PC-9 (cell line): ENCODE results near the gene COG3. TPM values are rescaled to one million over a fixed set of nuclear protein-coding genes. Genes with fewer than 3 reads are reported as not detected.

Experiments used
- BruUV-seq: library from RNA; stranded (reverse); fragments of 400-500 nt; replicated peaks from 2 replicates; lab custom pipeline; 2021; lab: Mats Ljungman, UMichigan
- CTCF ChIA-PET: fragments of 300-600 bp; sonication (Branson Sonifier 250); formaldehyde crosslinking; loops from one replicate; lab custom pipeline; 2022; ENCODE audit warnings: antibody characterized with exemption; lab: Charles Lee
- POLR2A ChIA-PET: fragments of 300-600 bp; sonication (Branson Sonifier 250); formaldehyde crosslinking; loops from one replicate; lab custom pipeline; 2022; ENCODE audit warnings: antibody characterized with exemption; ENCODE audit not compliant: unreplicated experiment; lab: Charles Lee
- DNase-seq, 2 experiments: peaks; one replicate each; pipeline versions ENCODE4 v3.0.0 to v3.0.0-alpha.2; 2015 to 2022; ENCODE audit warnings: mixed read lengths in 1 of 2
- H2AFZ ChIP-seq: fragments of 200-600 bp; sonication (generic); 2 replicates; pipeline ENCODE4 v1.8.1; 2017; ENCODE audit warnings: antibody characterized with exemption
- H3F3A ChIP-seq: fragments of 200-600 bp; sonication (generic); 2 replicates; pipeline ENCODE4 v1.8.1; 2017; ENCODE audit warnings: antibody characterized with exemption, mild to moderate bottlenecking, low read depth; ENCODE audit not compliant: insufficient read depth
- H3K27ac ChIP-seq: fragments of 200-600 bp; sonication (generic); 2 replicates; pipeline ENCODE4 v1.6.1; 2016; ENCODE audit warnings: mixed run types
- H3K27me3 ChIP-seq: fragments of 200-600 bp; sonication (generic); 2 replicates; pipeline ENCODE4 v1.6.1; 2016; ENCODE audit warnings: low read depth, mixed run types; ENCODE audit not compliant: insufficient read depth
- H3K36me3 ChIP-seq: fragments of 200-600 bp; sonication (generic); 2 replicates; pipeline ENCODE4 v1.6.1; 2016; ENCODE audit warnings: low read depth, mixed run types
- H3K4me1 ChIP-seq: fragments of 200-600 bp; sonication (generic); replicated peaks from 2 replicates; pipeline ENCODE4 v1.6.1; 2016; ENCODE audit warnings: mixed run types; ENCODE audit not compliant: insufficient read depth
- H3K4me2 ChIP-seq: fragments of 200-600 bp; sonication (generic); 2 replicates; pipeline ENCODE4 v1.6.1; 2017; ENCODE audit warnings: mixed run types
- H3K4me3 ChIP-seq: fragments of 200-600 bp; sonication (generic); 2 replicates; pipeline ENCODE4 v1.6.1; 2016; ENCODE audit warnings: mixed run types
- H3K79me2 ChIP-seq: fragments of 200-600 bp; sonication (generic); 2 replicates; pipeline ENCODE4 v1.6.1; 2017; ENCODE audit warnings: low read depth, mixed run types
- H3K9me2 ChIP-seq: fragments of 200-600 bp; sonication (generic); 2 replicates; pipeline ENCODE4 v1.8.1; 2017; ENCODE audit warnings: mild to moderate bottlenecking; ENCODE audit not compliant: insufficient read depth
- H3K9me3 ChIP-seq: fragments of 200-600 bp; sonication (generic); 2 replicates; pipeline ENCODE4 v1.8.1; 2016; ENCODE audit warnings: low read depth; ENCODE audit not compliant: insufficient read depth
- H4K20me1 ChIP-seq: fragments of 200-600 bp; sonication (generic); 2 replicates; pipeline ENCODE4 v1.8.1; 2017; ENCODE audit not compliant: insufficient read depth
- CTCF ChIP-seq: fragments of 200-600 bp; sonication (generic); conservative IDR thresholded peaks from 2 replicates; pipeline ENCODE4 v1.6.1; 2017; ENCODE audit warnings: mixed run types, antibody characterized with exemption, mild to moderate bottlenecking, moderate library complexity
- EZH2 ChIP-seq: fragments of 200-600 bp; sonication (generic); IDR thresholded peaks from 2 replicates; pipeline ENCODE4 v1.8.0; 2017; ENCODE audit warnings: antibody characterized with exemption, low read depth
- intact Hi-C: fragments of 100-400 bp; cut with micrococcal nuclease; formaldehyde crosslinking; loops from one replicate; pipeline ENCODE4 v1.10.0; 2022; ENCODE audit not compliant: unreplicated experiment
- total RNA-seq: library from RNA; stranded (reverse); gene quantifications from 2 replicates; pipeline ENCODE4 v1.2.3, GENCODE V29; 2021

Gene COG3
- total RNA-seq, 1 experiment from 2014 or later = 22.3 TPM

GRCh38 chr13:45529758-45530157, 65.0 kb downstream of the COG3 start:
- 0 out of 2 replicates have a peak overlapping the region, but pooled peaks have one; percentile 9 for H3K27ac ChIP-seq
- ChIA-PET POLR2A (no interaction called here), CTCF (interaction anchor here (0.7 kb wide), 1 partner anchor 656 kb away, joined by 3 read pairs; no protein-coding TSS in a partner anchor)
- H3K9me2 ChIP-seq = no peaks in the 10 kb centered on the region
- H3K4me2 ChIP-seq = no peak overlapping the region
- no TSS peak for BruUV-seq
- H3K9me3 ChIP-seq = no peaks in the 10 kb centered on the region
- H3F3A ChIP-seq = peaks cover 15% of the 10 kb centered on the region
- TF ChIP-seq EZH2 = no peak
- TF ChIP-seq CTCF = no peak
- H2AFZ ChIP-seq = no peak overlapping the region
- no peaks in the 10 kb centered on the region; the same call in 1 of the 2 replicates for H3K79me2 ChIP-seq
- DNase-seq = no peak
- no peak overlapping the region for H3K4me3 ChIP-seq
- no peaks in the 10 kb centered on the region for H3K27me3 ChIP-seq
- intact Hi-C loops = no loop called here
- peaks cover 57% of the 10 kb centered on the region for H3K36me3 ChIP-seq
- H3K4me1 ChIP-seq = peaks cover 37% of the 10 kb centered on the region
- no peaks in the 10 kb centered on the region for H4K20me1 ChIP-seq

- no peak for TF ChIP-seq CTCF
- no peak for TF ChIP-seq EZH2
- Histone ChIP-seq H3K36me3 (peaks cover 30% of the 10 kb centered on the region), H3K79me2 (no peaks in the 10 kb centered on the region), H2AFZ (no peak overlapping the region), H3K4me1 (peaks cover 2% of the 10 kb centered on the region), H3K9me2 (no peaks in the 10 kb centered on the region), H3K27me3 (no peaks in the 10 kb centered on the region), H3K9me3 (no peaks in the 10 kb centered on the region), H3K4me2 (no peak overlapping the region), H3K27ac (no peak overlapping the region), H3F3A (peaks cover 5% of the 10 kb centered on the region; the same call in 1 of the 2 replicates), H3K4me3 (no peak overlapping the region), H4K20me1 (no peaks in the 10 kb centered on the region)
- BruUV-seq = no TSS peak
- ChIA-PET CTCF (no interaction called here), POLR2A (no interaction called here)
- no peak for DNase-seq
- intact Hi-C loops = no loop called here
These were observed 69.9 kb downstream of the COG3 start for GRCh38 chr13:45534604-45535003.

GRCh38 chr13:45536224-45536623, 71.5 kb downstream of the COG3 start:
- Histone ChIP-seq H3K79me2 (no peaks in the 10 kb centered on the region), H3K4me3 (no peak overlapping the region), H3K4me1 (no peaks in the 10 kb centered on the region), H3F3A (peaks cover 5% of the 10 kb centered on the region; the same call in 1 of the 2 replicates), H3K9me2 (no peaks in the 10 kb centered on the region), H2AFZ (no peak overlapping the region), H3K9me3 (no peaks in the 10 kb centered on the region), H3K27me3 (no peaks in the 10 kb centered on the region), H4K20me1 (no peaks in the 10 kb centered on the region), H3K36me3 (peaks cover 20% of the 10 kb centered on the region), H3K4me2 (no peak overlapping the region), H3K27ac (no peak overlapping the region)
- ChIA-PET POLR2A (no interaction called here), CTCF (no interaction called here)
- TF ChIP-seq EZH2 = no peak
- no peak for TF ChIP-seq CTCF
- intact Hi-C loops = no loop called here
- DNase-seq = no peak
- no TSS peak for BruUV-seq
